Caco-2 (cell line): ENCODE results near the gene DOK6. TPM values are rescaled to one million over a fixed set of nuclear protein-coding genes. Genes with fewer than 3 reads are reported as not detected.

Source experiments
- BruUV-seq: library from RNA; stranded (reverse); fragments of 400-500 nt; replicated peaks from 2 replicates; lab custom pipeline; 2021; lab: Mats Ljungman, UMichigan
- CTCF ChIA-PET: fragments of 300-600 bp; sonication (Branson Sonifier 250); formaldehyde crosslinking; loops from one replicate; lab custom pipeline; 2022; ENCODE audit warnings: antibody characterized with exemption; lab: Charles Lee
- POLR2A ChIA-PET: fragments of 300-600 bp; sonication (Branson Sonifier 250); formaldehyde crosslinking; loops from one replicate; lab custom pipeline; 2022; ENCODE audit warnings: antibody characterized with exemption; lab: Charles Lee
- DNase-seq, 2 experiments: peaks; one replicate each; pipeline versions ENCODE4 v3.0.0 to v3.0.0-alpha.2; 2020 to 2022
- H3K27me3 ChIP-seq: replicated peaks from 2 replicates; pipeline ENCODE4 v1.6.0; 2011; ENCODE audit warnings: low read length; ENCODE audit not compliant: control insufficient read depth, insufficient read depth
- H3K36me3 ChIP-seq: 2 replicates; pipeline ENCODE4 v1.5.1; 2011; ENCODE audit warnings: low read length; ENCODE audit not compliant: control insufficient read depth, insufficient read depth
- H3K4me1 ChIP-seq: fragments of 250-450 bp; sonication (Bioruptor Pico); 2 replicates; pipeline ENCODE4 v1.5.1; 2020; ENCODE audit warnings: mild to moderate bottlenecking
- H3K4me3 ChIP-seq: 2 replicates; pipeline ENCODE4 v1.5.1; 2011; ENCODE audit warnings: low read depth, mild to moderate bottlenecking, control low read depth, low read length
- H3K9me3 ChIP-seq: fragments of 250-450 bp; sonication (Bioruptor Pico); 2 replicates; pipeline ENCODE4 v1.5.1; 2020; ENCODE audit warnings: mild to moderate bottlenecking, moderate library complexity
- H3K27ac Mint-ChIP-seq: one replicate; pipeline ENCODE4 v1.8.0; 2022; ENCODE audit warnings: mixed read lengths; ENCODE audit not compliant: unreplicated experiment
- H3K27me3 Mint-ChIP-seq: one replicate; pipeline ENCODE4 v1.8.0; 2022; ENCODE audit warnings: mixed read lengths; ENCODE audit not compliant: insufficient read depth, unreplicated experiment
- H3K36me3 Mint-ChIP-seq: one replicate; pipeline ENCODE4 v1.8.0; 2022; ENCODE audit warnings: mild to moderate bottlenecking, mixed read lengths; ENCODE audit not compliant: insufficient read depth, unreplicated experiment
- H3K4me1 Mint-ChIP-seq: one replicate; pipeline ENCODE4 v1.8.0; 2022; ENCODE audit warnings: low read depth, mixed read lengths; ENCODE audit not compliant: unreplicated experiment
- H3K4me3 Mint-ChIP-seq: one replicate; pipeline ENCODE4 v1.8.0; 2022; ENCODE audit warnings: mild to moderate bottlenecking, moderate library complexity, mixed read lengths; ENCODE audit not compliant: unreplicated experiment
- H3K9me3 Mint-ChIP-seq: one replicate; pipeline ENCODE4 v1.8.0; 2022; ENCODE audit warnings: mixed read lengths; ENCODE audit not compliant: unreplicated experiment
- CTCF ChIP-seq, 2 experiments: fragments of 200-600 bp in 1 of 2; IDR thresholded peaks; 1 replicate in 1 of 2; 2 replicates in 1 of 2; pipeline versions ENCODE4 v1.5.1 to v1.8.0; 2011 to 2022; ENCODE audit warnings: antibody characterized with exemption in 1 of 2, control low read depth in 1 of 2, inconsistent platforms in 1 of 2, low read depth in 1 of 2, low read length in 1 of 2, mild to moderate bottlenecking in 1 of 2, moderate library complexity in 1 of 2; ENCODE audit not compliant: insufficient read depth in 1 of 2, severe bottlenecking in 1 of 2, unreplicated experiment in 1 of 2
- intact Hi-C: fragments of 100-400 bp; cut with micrococcal nuclease; formaldehyde crosslinking; loops from one replicate; pipeline ENCODE4 v1.10.0; 2022; ENCODE audit not compliant: unreplicated experiment
- total RNA-seq: library from RNA; stranded (reverse); gene quantifications from 2 replicates; pipeline ENCODE4 v1.2.3, GENCODE V29; 2022

DOK6 gene
- total RNA-seq, 1 experiment from 2014 or later: not detected

GRCh38 chr18:69628774-69629359, 228.2 kb downstream of the DOK6 start:
- no peak for TF ChIP-seq CTCF (IDR thresholded peaks at IDR 0.05; ENCODE audit: insufficient read depth in 1 of 2, low read depth in 1 of 2, low read length in 1 of 2, severe bottlenecking in 1 of 2, unreplicated experiment in 1 of 2)
- CTCF ChIA-PET: no interaction called here
- BruUV-seq: no TSS peak
- no peaks in the 10 kb centered on the region for H3K36me3 ChIP-seq
- intact Hi-C loops: no loop called here
- DNase-seq: no peak
- POLR2A ChIA-PET: no interaction called here
- no peaks in the 10 kb centered on the region for H3K4me1 ChIP-seq
- no peaks in the 10 kb centered on the region for H3K27me3 ChIP-seq
- H3K27ac Mint-ChIP-seq: no peak overlapping the region
- H3K9me3 Mint-ChIP-seq: no peaks in the 10 kb centered on the region
- no peak overlapping the region for H3K4me3 Mint-ChIP-seq
- H3K9me3 ChIP-seq: no peaks in the 10 kb centered on the region
- no peaks in the 10 kb centered on the region for H3K4me1 Mint-ChIP-seq
- no peaks in the 10 kb centered on the region for H3K36me3 Mint-ChIP-seq
- no peak overlapping the region for H3K4me3 ChIP-seq
- H3K27me3 Mint-ChIP-seq: no peaks in the 10 kb centered on the region

GRCh38 chr18:69631281-69631680, 230.6 kb downstream of the DOK6 start:
- no peak overlapping the region for H3K27ac Mint-ChIP-seq
- BruUV-seq: no TSS peak

GRCh38 chr18:69635482-69635881, 234.8 kb downstream of the DOK6 start:
- no TSS peak for BruUV-seq
- H3K9me3 ChIP-seq: no peaks in the 10 kb centered on the region
- no peak for TF ChIP-seq CTCF (IDR thresholded peaks at IDR 0.05; ENCODE audit: insufficient read depth in 1 of 2, low read depth in 1 of 2, low read length in 1 of 2, severe bottlenecking in 1 of 2, unreplicated experiment in 1 of 2)
- H3K36me3 ChIP-seq: no peaks in the 10 kb centered on the region
- H3K27me3 ChIP-seq: no peaks in the 10 kb centered on the region
- intact Hi-C loops: no loop called here
- H3K4me3 ChIP-seq: no peak overlapping the region
- CTCF ChIA-PET: no interaction called here
- POLR2A ChIA-PET: no interaction called here
- H3K27ac Mint-ChIP-seq: no peak overlapping the region
- DNase-seq: no peak
- no peaks in the 10 kb centered on the region for H3K9me3 Mint-ChIP-seq
- H3K4me1 ChIP-seq: no peaks in the 10 kb centered on the region
- H3K4me1 Mint-ChIP-seq: no peaks in the 10 kb centered on the region
- no peaks in the 10 kb centered on the region for H3K36me3 Mint-ChIP-seq
- H3K4me3 Mint-ChIP-seq: no peak overlapping the region
- H3K27me3 Mint-ChIP-seq: peaks cover 5% of the 10 kb centered on the region

More at GRCh38 chr18:69631281-69631680, 230.6 kb downstream of the DOK6 start:
- H3K9me3 Mint-ChIP-seq: no peaks in the 10 kb centered on the region
- H3K4me3 Mint-ChIP-seq: no peak overlapping the region
- Histone ChIP-seq H3K36me3 (no peaks in the 10 kb centered on the region), H3K9me3 (no peaks in the 10 kb centered on the region), H3K4me3 (no peak overlapping the region), H3K4me1 (no peaks in the 10 kb centered on the region), H3K27me3 (no peaks in the 10 kb centered on the region)
- POLR2A ChIA-PET: no interaction called here
- no peak for TF ChIP-seq CTCF (IDR thresholded peaks at IDR 0.05; ENCODE audit: insufficient read depth in 1 of 2, low read depth in 1 of 2, low read length in 1 of 2, severe bottlenecking in 1 of 2, unreplicated experiment in 1 of 2)
- H3K27me3 Mint-ChIP-seq: peaks cover 5% of the 10 kb centered on the region
- no peaks in the 10 kb centered on the region for H3K36me3 Mint-ChIP-seq
- intact Hi-C loops: no loop called here
- CTCF ChIA-PET: no interaction called here
- DNase-seq: no peak
- no peaks in the 10 kb centered on the region for H3K4me1 Mint-ChIP-seq
